Measurements from ENCODE around the gene ASB7. TPM values are rescaled to one million over a fixed set of nuclear protein-coding genes. Genes with fewer than 3 reads are reported as not detected.

The ASB7 gene, protein sequence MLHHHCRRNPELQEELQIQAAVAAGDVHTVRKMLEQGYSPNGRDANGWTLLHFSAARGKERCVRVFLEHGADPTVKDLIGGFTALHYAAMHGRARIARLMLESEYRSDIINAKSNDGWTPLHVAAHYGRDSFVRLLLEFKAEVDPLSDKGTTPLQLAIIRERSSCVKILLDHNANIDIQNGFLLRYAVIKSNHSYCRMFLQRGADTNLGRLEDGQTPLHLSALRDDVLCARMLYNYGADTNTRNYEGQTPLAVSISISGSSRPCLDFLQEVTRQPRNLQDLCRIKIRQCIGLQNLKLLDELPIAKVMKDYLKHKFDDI
- total RNA-seq (2012; rRNA removed), result 12.4 and 12.7 TPM in 2 replicates

DNA sequence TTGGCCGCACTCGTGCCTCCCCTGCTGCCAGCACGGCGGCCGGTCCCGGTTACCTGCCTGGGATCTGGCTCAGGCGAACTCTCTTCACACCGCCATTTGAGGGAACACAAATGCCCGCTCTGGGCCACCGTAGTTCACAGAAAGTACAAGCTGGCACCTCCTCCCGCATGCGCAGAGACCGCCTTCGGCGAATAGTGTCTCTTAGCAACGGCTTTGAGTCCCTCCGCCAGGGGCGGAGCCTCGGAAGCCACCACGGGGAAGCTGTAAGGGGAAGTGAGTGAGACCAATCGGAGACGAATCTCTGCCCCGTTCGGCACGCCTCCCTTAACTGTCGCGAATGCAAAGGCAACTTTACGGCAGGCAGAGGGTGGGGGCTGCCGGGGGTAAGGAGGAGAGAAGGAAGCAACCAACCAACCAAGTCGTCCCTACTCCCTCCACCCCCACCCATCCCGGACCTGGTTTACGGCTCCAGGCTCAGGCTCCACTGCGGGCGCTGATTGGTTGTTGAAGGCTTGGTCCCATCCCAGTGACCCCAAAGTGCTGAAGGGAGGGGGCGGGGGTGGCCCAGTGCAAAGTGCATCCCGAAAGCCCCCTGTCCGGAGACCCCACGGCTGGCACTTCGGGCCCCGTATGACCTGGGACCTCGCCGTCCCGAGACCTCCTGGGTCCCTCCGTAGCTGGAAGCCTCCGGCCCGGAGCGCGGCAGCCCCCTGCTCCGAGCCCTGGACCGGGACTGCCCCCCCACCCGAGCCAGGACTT, at the start of gene ASB7, which contains the start of gene LINS1:
ASB7 (plus strand) TSS at position 526 of the 759 bp plus-strand sequence. CDS start 9,628 bp downstream, outside the sequence.
LINS1 (minus strand) TSS at position 121 of the 759 bp plus-strand sequence. CDS start 21,342 bp downstream, outside the sequence.
- peaks cover 4% of the 10 kb centered on the region for H3K36me3 ChIP-seq (ENCODE audit: insufficient read depth, low read length)
- peak within 1 kb of the TSS; percentile 92 for H3K4me3 ChIP-seq (ENCODE audit: low read length)
- H3K9ac ChIP-seq (ENCODE audit: low read depth, low read length), result peak within 1 kb of the TSS; percentile 95
- H3K4me1 ChIP-seq (ENCODE audit: control insufficient read depth, insufficient read depth, low read length), result peaks cover 12% of the 10 kb centered on the region
- peak within 1 kb of the TSS; percentile 89 for H3K4me2 ChIP-seq (ENCODE audit: low read length)
- no peaks in the 10 kb centered on the region for H3K9me3 ChIP-seq (replicated peaks; ENCODE audit: low read length)
- no peaks in the 10 kb centered on the region for H3K27me3 ChIP-seq (ENCODE audit: control insufficient read depth, insufficient read depth, low read length)

DNA sequence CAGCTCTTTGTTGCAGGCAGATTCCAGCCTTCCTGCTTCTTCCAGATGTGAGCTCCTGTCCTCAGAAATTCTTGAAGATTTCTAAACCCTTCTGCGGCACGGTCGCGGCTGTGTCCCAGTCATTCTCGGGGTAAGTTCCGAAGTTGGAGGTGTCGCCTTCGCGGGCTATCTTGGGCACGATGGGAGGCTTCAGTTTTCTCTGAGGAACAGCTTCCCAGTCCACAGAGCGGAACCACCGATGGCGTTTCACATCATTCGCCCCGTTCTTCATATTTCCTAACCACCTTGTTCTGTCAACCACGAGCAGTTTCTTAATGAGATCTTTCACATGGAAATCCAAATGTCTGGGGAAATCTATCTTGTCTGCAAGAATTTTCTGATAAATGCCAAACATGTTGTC, 48.9 kb upstream of the ASB7 start:
- Histone ChIP-seq H3K4me3 (ENCODE audit: low read length) (no peak overlapping the region), H3K9ac (ENCODE audit: low read depth, low read length) (no peak overlapping the region), H3K4me2 (ENCODE audit: low read length) (no peak overlapping the region), H3K36me3 (ENCODE audit: insufficient read depth, low read length) (no peaks in the 10 kb centered on the region), H3K9me3 (replicated peaks; ENCODE audit: low read length) (no peaks in the 10 kb centered on the region), H3K27me3 (ENCODE audit: control insufficient read depth, insufficient read depth, low read length) (no peaks in the 10 kb centered on the region), H3K4me1 (ENCODE audit: control insufficient read depth, insufficient read depth, low read length) (no peaks in the 10 kb centered on the region)

DNA sequence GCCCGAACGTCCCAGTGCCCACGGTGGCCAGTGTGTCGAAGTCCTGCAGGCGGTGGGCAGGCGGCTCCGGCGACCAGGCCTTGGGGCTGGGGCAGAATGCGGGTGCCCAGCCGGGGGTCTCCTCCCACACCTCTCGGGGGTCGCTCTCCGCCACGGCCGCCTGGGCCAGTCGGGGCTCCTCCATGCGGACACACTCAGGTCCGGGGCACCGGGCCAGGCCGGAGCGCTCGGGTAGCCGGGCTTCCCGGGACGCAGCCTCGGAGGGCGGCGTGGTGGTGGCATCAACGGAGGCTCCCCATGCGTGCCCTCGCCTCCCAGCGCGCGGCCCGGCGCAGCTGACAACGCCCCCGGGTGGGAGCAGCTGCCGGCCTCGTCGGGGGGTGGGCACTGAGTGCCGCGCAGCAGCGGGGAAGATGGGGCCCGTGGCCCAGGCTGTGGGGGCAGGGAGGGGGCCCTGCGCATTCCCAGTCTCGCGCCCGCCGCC, 43.6 kb upstream of the ASB7 start:
- H3K36me3 ChIP-seq (ENCODE audit: insufficient read depth, low read length), result no peaks in the 10 kb centered on the region
- no peaks in the 10 kb centered on the region for H3K9me3 ChIP-seq (replicated peaks; ENCODE audit: low read length)

DNA sequence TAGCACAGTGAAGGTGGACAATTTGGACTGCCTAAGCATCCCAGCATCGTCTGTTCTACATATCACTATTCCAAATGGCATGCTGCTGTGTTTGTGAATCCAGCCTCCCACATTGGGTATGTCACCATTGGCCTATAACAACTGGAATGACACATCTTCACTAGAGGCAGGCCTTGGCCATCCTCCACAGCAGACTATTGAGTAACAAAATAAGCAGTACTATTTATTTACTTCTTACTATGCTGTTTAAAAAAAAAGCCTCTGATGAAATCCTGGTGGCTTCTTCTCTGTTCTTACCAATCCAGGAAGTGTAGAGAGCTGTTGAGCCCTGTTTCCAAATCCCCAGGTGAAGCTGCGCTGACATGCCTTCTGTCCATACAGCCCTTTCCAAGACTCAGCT, 43.1 kb upstream of the ASB7 start:
- H3K4me1 ChIP-seq (ENCODE audit: control insufficient read depth, insufficient read depth, low read length), result peaks cover 2% of the 10 kb centered on the region
- H3K9ac ChIP-seq (ENCODE audit: low read depth, low read length), result no peak overlapping the region
- H3K9me3 ChIP-seq (replicated peaks; ENCODE audit: low read length), result no peaks in the 10 kb centered on the region
- H3K36me3 ChIP-seq (ENCODE audit: insufficient read depth, low read length), result no peaks in the 10 kb centered on the region
- H3K4me3 ChIP-seq (ENCODE audit: low read length), result no peak overlapping the region
- no peak overlapping the region for H3K4me2 ChIP-seq (ENCODE audit: low read length)
- no peaks in the 10 kb centered on the region for H3K27me3 ChIP-seq (ENCODE audit: control insufficient read depth, insufficient read depth, low read length)

More for the DNA sequence above, 43.6 kb upstream of the ASB7 start:
- Histone ChIP-seq H3K4me2 (ENCODE audit: low read length) (no peak overlapping the region), H3K4me1 (ENCODE audit: control insufficient read depth, insufficient read depth, low read length) (peaks cover 2% of the 10 kb centered on the region), H3K4me3 (ENCODE audit: low read length) (no peak overlapping the region), H3K9ac (ENCODE audit: low read depth, low read length) (no peak overlapping the region), H3K27me3 (ENCODE audit: control insufficient read depth, insufficient read depth, low read length) (no peaks in the 10 kb centered on the region)

DNA sequence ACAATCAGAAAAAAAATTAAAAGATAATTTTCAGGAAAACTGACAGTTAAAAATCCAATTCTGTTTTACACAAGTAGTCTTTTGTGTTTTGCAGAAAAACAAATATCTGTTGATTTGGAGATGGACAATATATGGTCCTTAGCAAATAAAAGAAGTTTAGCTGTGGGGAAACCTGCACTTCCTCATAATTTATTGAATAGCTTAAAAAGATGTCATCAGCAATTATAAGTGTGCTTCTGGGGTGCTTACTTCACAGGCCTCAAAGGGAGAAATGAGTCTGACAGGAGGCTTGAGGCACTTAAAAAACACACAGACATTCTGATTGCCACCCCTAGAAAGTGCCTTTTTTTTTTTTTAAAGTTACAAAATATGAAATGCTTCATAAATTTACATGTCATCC, 42.1 kb upstream of the ASB7 start:
- Histone ChIP-seq H3K4me3 (ENCODE audit: low read length) (no peak overlapping the region), H3K36me3 (ENCODE audit: insufficient read depth, low read length) (no peaks in the 10 kb centered on the region), H3K4me2 (ENCODE audit: low read length) (no peak overlapping the region), H3K9me3 (replicated peaks; ENCODE audit: low read length) (no peaks in the 10 kb centered on the region), H3K4me1 (ENCODE audit: control insufficient read depth, insufficient read depth, low read length) (peaks cover 2% of the 10 kb centered on the region), H3K9ac (ENCODE audit: low read depth, low read length) (no peak overlapping the region), H3K27me3 (ENCODE audit: control insufficient read depth, insufficient read depth, low read length) (no peaks in the 10 kb centered on the region)

DNA sequence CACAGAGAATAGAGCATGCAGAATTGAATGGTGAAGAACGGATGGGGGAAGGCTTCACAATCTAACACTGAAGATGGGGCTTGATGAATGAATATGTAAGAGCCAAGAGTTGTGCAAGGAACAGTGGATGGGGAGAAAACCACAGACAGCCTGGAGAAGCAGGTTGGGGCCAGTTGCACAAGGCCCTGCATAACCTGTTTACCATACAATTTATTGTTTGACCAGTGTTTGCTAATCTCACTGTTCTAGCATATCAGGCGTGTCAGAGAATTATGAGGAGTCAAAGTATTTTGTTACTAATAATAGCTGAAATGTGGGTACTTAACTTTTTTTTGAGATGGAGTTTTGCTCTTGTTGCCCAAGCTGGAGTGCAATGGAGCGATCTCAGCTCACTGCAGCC, 36.8 kb upstream of the ASB7 start:
- Histone ChIP-seq H3K36me3 (ENCODE audit: insufficient read depth, low read length) (no peaks in the 10 kb centered on the region), H3K9me3 (replicated peaks; ENCODE audit: low read length) (no peaks in the 10 kb centered on the region), H3K27me3 (ENCODE audit: control insufficient read depth, insufficient read depth, low read length) (no peaks in the 10 kb centered on the region), H3K4me1 (ENCODE audit: control insufficient read depth, insufficient read depth, low read length) (no peaks in the 10 kb centered on the region), H3K9ac (ENCODE audit: low read depth, low read length) (no peak overlapping the region), H3K4me2 (ENCODE audit: low read length) (no peak overlapping the region), H3K4me3 (ENCODE audit: low read length) (no peak overlapping the region)

DNA sequence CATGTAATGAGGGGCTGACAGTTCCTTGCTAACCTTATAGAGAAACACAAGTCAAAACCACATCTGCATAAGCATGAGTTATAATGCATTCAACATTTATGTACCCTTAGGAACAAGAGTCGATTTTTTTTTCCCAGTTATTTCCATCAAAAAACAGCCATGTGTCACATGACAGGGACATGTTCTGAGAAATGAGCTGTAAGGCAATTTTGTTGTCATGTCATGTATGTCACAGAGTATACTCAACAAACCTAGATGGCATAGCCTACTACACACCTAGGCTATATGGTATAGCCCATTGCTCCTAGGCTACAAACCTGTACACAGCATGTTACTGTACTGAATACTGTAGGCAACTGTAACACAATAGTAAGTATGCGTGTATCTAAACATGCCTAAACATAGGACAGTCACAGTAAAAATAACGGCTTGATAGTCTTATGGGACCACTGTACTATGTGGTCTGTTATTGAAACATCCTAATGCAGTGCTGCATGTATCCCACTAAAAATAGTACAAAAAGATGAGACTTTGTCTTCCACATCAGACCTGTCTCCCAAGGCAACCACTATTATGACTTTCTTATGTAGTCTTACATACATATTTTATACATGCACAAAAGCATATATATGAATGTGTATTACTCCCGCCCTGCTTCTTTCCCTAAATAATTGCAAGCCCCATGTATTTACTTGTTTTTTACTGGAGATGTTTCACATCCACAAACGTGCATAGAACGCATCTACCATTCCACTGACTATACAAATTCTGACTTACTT, 35.4 kb upstream of the ASB7 start:
- Histone ChIP-seq H3K4me2 (ENCODE audit: low read length) (no peak overlapping the region), H3K36me3 (ENCODE audit: insufficient read depth, low read length) (no peaks in the 10 kb centered on the region), H3K9me3 (replicated peaks; ENCODE audit: low read length) (no peaks in the 10 kb centered on the region), H3K4me1 (ENCODE audit: control insufficient read depth, insufficient read depth, low read length) (no peaks in the 10 kb centered on the region), H3K4me3 (ENCODE audit: low read length) (no peak overlapping the region), H3K27me3 (ENCODE audit: control insufficient read depth, insufficient read depth, low read length) (no peaks in the 10 kb centered on the region), H3K9ac (ENCODE audit: low read depth, low read length) (no peak overlapping the region)

DNA sequence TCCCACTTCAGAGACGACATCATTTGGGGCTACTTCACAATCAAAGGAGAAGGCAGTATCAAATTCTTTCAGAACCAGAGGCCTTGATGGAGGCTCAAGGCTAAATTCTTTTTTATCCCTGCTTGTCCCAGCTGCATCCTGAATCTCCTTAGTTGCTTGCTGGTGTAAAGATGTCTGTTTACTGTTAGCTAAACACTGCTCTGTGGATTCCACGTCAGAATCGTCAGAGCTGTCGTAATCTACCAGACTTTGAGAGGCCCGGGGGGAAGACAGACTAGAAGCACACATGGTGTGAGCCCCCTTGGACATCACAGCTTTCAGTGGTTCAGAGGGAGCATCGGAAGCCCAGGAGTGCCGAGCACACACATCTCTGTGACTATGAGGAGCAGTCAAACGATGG, 33.0 kb upstream of the ASB7 start:
- H3K9ac ChIP-seq (ENCODE audit: low read depth, low read length), result no peak overlapping the region
- H3K4me1 ChIP-seq (ENCODE audit: control insufficient read depth, insufficient read depth, low read length), result no peaks in the 10 kb centered on the region
- no peak overlapping the region for H3K4me2 ChIP-seq (ENCODE audit: low read length)
- no peaks in the 10 kb centered on the region for H3K27me3 ChIP-seq (ENCODE audit: control insufficient read depth, insufficient read depth, low read length)
- no peaks in the 10 kb centered on the region for H3K9me3 ChIP-seq (replicated peaks; ENCODE audit: low read length)
- no peak overlapping the region for H3K4me3 ChIP-seq (ENCODE audit: low read length)
- H3K36me3 ChIP-seq (ENCODE audit: insufficient read depth, low read length), result peaks cover 7% of the 10 kb centered on the region

DNA sequence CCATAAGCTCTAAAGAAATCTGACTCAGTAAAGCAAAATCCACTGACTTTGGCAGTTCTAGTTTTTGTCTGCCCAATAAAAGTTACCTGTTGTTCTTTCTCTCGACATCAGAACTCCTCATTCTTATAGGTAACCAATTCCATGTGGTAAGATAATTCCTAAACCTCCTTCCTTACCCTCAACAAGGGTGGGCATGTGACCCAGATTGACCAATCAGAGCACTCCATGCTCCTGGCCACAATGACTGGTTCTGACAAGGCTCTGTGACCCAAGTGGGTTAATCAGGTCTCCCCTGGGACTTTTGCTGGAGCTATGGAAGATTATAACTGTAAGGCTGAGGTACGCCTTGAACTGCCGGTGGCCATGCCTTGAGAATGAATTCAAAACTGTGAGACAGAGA, 32.1 kb upstream of the ASB7 start:
- Histone ChIP-seq H3K27me3 (ENCODE audit: control insufficient read depth, insufficient read depth, low read length) (no peaks in the 10 kb centered on the region), H3K4me3 (ENCODE audit: low read length) (no peak overlapping the region), H3K4me2 (ENCODE audit: low read length) (no peak overlapping the region), H3K36me3 (ENCODE audit: insufficient read depth, low read length) (peaks cover 10% of the 10 kb centered on the region), H3K9ac (ENCODE audit: low read depth, low read length) (no peak overlapping the region), H3K4me1 (ENCODE audit: control insufficient read depth, insufficient read depth, low read length) (no peaks in the 10 kb centered on the region), H3K9me3 (replicated peaks; ENCODE audit: low read length) (no peaks in the 10 kb centered on the region)

DNA sequence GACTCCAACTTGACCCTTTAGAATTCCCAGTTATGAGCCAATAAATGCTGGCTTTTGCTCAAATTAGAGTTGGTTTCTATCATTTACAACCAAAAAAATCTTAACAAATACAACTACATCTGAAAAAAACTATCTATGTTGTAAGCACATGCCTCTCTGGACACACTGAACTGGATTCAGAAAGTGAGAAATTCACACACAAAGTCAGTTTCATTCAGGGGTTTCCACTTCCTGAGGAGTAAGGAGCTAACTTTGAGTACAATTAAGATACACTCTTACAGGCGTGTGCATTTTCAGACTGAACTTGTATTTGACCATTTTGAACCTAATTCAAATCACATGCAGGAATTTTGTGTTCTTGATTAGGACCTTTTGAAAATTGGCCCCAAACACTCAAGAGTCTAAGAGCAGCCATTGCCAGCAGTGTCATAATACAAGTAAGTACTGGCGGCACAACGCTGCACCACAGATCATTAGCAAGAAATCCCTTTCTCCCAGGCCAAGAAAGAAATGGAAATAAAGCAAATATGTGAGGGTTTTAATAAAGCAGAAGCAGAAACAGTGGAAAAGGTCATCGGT, 31.6 kb upstream of the ASB7 start:
- Histone ChIP-seq H3K36me3 (ENCODE audit: insufficient read depth, low read length) (peaks cover 10% of the 10 kb centered on the region), H3K9ac (ENCODE audit: low read depth, low read length) (no peak overlapping the region)

More for the DNA sequence above, 31.6 kb upstream of the ASB7 start:
- H3K4me2 ChIP-seq (ENCODE audit: low read length), result no peak overlapping the region
- no peaks in the 10 kb centered on the region for H3K27me3 ChIP-seq (ENCODE audit: control insufficient read depth, insufficient read depth, low read length)
- no peak overlapping the region for H3K4me3 ChIP-seq (ENCODE audit: low read length)
- no peaks in the 10 kb centered on the region for H3K9me3 ChIP-seq (replicated peaks; ENCODE audit: low read length)
- no peaks in the 10 kb centered on the region for H3K4me1 ChIP-seq (ENCODE audit: control insufficient read depth, insufficient read depth, low read length)

Measured in skeletal muscle satellite cell (primary cell).